Lower lobe of right lung (tissue), 2 donors: ENCODE data around the gene WDR93. TPM values are rescaled to one million over a fixed set of nuclear protein-coding genes. Genes with fewer than 3 reads are reported as not detected.

Source experiments
- ATAC-seq, 2 donors: fragments of 200-7000 bp; cut with Tn5 transposase; one replicate each; pipeline ENCODE4 v1.9.1; 2020 to 2022; ENCODE audit warnings: mild to moderate bottlenecking in 2 of 2, moderate library complexity in 2 of 2
- DNase-seq: peaks from one replicate; pipeline ENCODE4 v3.0.0-alpha.2; 2020
- H3K27ac ChIP-seq: fragments of 200-600 bp; one replicate; pipeline ENCODE4 v1.8.0; 2022
- H3K27me3 ChIP-seq: fragments of 200-600 bp; one replicate; pipeline ENCODE4 v1.8.0; 2022; ENCODE audit warnings: low read depth
- H3K36me3 ChIP-seq: fragments of 200-600 bp; one replicate; pipeline ENCODE4 v1.8.0; 2022; ENCODE audit warnings: mild to moderate bottlenecking
- H3K4me1 ChIP-seq: fragments of 200-600 bp; one replicate; pipeline ENCODE4 v1.8.0; 2022
- H3K4me3 ChIP-seq: fragments of 200-600 bp; one replicate; pipeline ENCODE4 v1.8.0; 2022; ENCODE audit warnings: mild to moderate bottlenecking
- H3K9me3 ChIP-seq: fragments of 200-600 bp; one replicate; pipeline ENCODE4 v1.8.0; 2022
- intact Hi-C: fragments of 100-400 bp; cut with DNase I; formaldehyde crosslinking; loops from one replicate; pipeline ENCODE4 v1.11.0; 2022
- total RNA-seq: library from RNA; stranded (reverse); fragmentation: NEBNext Ultra II Directional; extraction: Animal tissue kit (Norgen Biotek cat#: 25700); gene quantifications from one replicate; pipeline ENCODE4 v1.2.1, GENCODE V29; 2021
- TF ChIP-seq, protein P1 (sequence below): fragments of 200-600 bp; IDR thresholded peaks from one replicate; pipeline ENCODE4 v1.8.0; 2022; ENCODE audit warnings: antibody characterized with exemption, mild to moderate bottlenecking
- donor health status: DM: no; HTN: yes; CAD: no; lungs with severe emphysema.

Gene WDR93
- total RNA-seq, 1 donor from 2014 or later = 1.2 TPM

- Histone ChIP-seq H3K9me3 (no peaks in the 10 kb centered on the region), H3K4me1 (no peaks in the 10 kb centered on the region), H3K27me3 (no peaks in the 10 kb centered on the region), H3K4me3 (no peak overlapping the region), H3K36me3 (no peaks in the 10 kb centered on the region), H3K27ac (no peak overlapping the region)
- ATAC-seq (peak; percentile 83 to 86), DNase-seq (peak; percentile 84)
- TF ChIP-seq, protein P1, sequence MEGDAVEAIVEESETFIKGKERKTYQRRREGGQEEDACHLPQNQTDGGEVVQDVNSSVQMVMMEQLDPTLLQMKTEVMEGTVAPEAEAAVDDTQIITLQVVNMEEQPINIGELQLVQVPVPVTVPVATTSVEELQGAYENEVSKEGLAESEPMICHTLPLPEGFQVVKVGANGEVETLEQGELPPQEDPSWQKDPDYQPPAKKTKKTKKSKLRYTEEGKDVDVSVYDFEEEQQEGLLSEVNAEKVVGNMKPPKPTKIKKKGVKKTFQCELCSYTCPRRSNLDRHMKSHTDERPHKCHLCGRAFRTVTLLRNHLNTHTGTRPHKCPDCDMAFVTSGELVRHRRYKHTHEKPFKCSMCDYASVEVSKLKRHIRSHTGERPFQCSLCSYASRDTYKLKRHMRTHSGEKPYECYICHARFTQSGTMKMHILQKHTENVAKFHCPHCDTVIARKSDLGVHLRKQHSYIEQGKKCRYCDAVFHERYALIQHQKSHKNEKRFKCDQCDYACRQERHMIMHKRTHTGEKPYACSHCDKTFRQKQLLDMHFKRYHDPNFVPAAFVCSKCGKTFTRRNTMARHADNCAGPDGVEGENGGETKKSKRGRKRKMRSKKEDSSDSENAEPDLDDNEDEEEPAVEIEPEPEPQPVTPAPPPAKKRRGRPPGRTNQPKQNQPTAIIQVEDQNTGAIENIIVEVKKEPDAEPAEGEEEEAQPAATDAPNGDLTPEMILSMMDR = peak; percentile 87
- intact Hi-C loops = no loop called here
Measured at GRCh38 chr15:89647191-89647851, 43.3 kb upstream of the WDR93 start.

GRCh38 chr15:89648106-89649012, 42.3 kb upstream of the WDR93 start:
- H3K36me3 ChIP-seq = no peaks in the 10 kb centered on the region
- H3K27ac ChIP-seq = no peak overlapping the region
- intact Hi-C loops = no loop called here
- DNase-seq = no peak
- no peak for ATAC-seq
- H3K9me3 ChIP-seq = no peaks in the 10 kb centered on the region
- H3K4me1 ChIP-seq = no peaks in the 10 kb centered on the region
- TF ChIP-seq, protein P1 = no peak
- no peak overlapping the region for H3K4me3 ChIP-seq
- H3K27me3 ChIP-seq = no peaks in the 10 kb centered on the region

DNA sequence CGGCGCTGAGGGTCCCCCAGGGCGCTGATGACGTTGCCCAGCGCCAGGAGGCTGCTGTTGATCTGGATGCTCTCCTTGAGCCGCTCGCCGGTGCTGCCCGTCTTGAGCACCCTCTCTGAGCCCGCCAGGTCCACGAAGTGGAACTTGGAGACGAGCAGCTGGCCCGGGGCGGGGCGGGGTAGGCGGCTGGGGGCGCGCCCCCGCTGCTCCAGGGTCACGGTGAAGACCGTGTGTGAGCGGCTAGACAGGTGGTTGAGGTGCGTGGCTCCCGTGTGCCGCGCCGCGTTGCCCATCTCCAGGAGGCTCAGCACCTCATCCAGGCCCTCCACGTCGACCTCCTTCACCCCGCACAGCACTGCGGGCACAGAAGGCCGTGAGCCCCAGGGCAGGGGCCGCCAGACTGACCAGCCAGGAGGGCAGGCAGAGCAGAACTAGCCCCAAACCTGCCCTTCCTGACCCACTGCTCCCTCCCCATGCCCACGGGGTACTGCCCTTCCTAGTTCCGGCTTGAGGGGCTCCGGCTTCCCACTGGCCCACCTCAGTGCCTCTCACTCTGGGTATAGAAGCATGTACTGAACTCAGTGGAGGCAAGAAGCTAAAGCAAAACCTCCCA, 41.5 kb upstream of the WDR93 start:
- peaks cover 5% of the 10 kb centered on the region for H3K27me3 ChIP-seq
- intact Hi-C loops = no loop called here
- no peaks in the 10 kb centered on the region for H3K9me3 ChIP-seq
- no peak overlapping the region for H3K27ac ChIP-seq
- TF ChIP-seq, protein P1 = no peak
- H3K4me3 ChIP-seq = no peak overlapping the region
- no peak for DNase-seq
- no peaks in the 10 kb centered on the region for H3K36me3 ChIP-seq
- H3K4me1 ChIP-seq = no peaks in the 10 kb centered on the region
- no peak for ATAC-seq

- TF ChIP-seq, protein P1 = no peak
- Histone ChIP-seq H3K4me3 (no peak overlapping the region), H3K27me3 (peaks cover 11% of the 10 kb centered on the region), H3K27ac (no peak overlapping the region), H3K9me3 (no peaks in the 10 kb centered on the region), H3K4me1 (peaks cover 6% of the 10 kb centered on the region), H3K36me3 (no peaks in the 10 kb centered on the region)
- DNase-seq = no peak
- ATAC-seq = no peak
- intact Hi-C loops = no loop called here
Measured at GRCh38 chr15:89649716-89650115, 40.9 kb upstream of the WDR93 start.

DNA sequence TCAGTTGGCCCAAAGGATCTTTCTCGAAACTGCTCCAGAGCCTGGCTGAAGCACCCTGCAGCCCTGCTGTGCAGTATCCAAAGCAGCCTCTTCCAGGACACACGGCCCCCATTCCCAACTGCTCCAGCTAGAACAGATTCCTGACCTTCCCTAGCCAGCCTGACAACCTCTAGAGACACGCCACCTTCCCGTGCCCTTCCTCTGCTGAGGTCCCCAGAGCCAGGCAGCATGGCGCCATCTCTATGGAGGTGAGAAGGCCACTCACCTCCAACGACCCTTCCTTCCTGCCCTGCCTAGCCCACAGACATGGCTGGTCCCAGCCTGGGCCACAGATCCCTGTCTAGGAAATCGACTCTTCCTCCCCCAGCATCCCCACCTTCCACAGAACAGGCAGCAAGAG, 38.5 kb upstream of the WDR93 start:
- Histone ChIP-seq H3K4me3 (no peak overlapping the region), H3K4me1 (peaks cover 9% of the 10 kb centered on the region), H3K27me3 (peaks cover 32% of the 10 kb centered on the region), H3K36me3 (no peaks in the 10 kb centered on the region), H3K9me3 (no peaks in the 10 kb centered on the region), H3K27ac (no peak overlapping the region)
- ATAC-seq (no peak), DNase-seq (no peak)
- TF ChIP-seq, protein P1 = no peak
- intact Hi-C loops = no loop called here
